ENCODE results near the gene ANKRD17.

- no peak for TF ChIP-seq POLR2A (IDR thresholded peaks at IDR 0.05; ENCODE audit: borderline replicate concordance, extremely low read depth, insufficient read depth, insufficient read length)
- no peak for TF ChIP-seq MAX (IDR thresholded peaks at IDR 0.05)
- no peak for TF ChIP-seq ELF1 (IDR thresholded peaks at IDR 0.05; ENCODE audit: borderline replicate concordance, low read depth)
- no peak for TF ChIP-seq CTCF (IDR thresholded peaks at IDR 0.05 in 2 of 3, conservative IDR thresholded peaks at IDR 0.05 in 1 of 3; ENCODE audit: borderline replicate concordance in 1 of 3, insufficient read depth in 1 of 3, low read depth in 2 of 3, low read length in 2 of 3)
- TF ChIP-seq EZH2phosphoT487 (IDR thresholded peaks at IDR 0.05; ENCODE audit: borderline replicate concordance), result no peak
- no peak for TF ChIP-seq CEBPB (IDR thresholded peaks at IDR 0.05; ENCODE audit: low read depth)
- TF ChIP-seq EZH2 (IDR thresholded peaks at IDR 0.05), result no peak
- no peak for TF ChIP-seq POLR2AphosphoS5 (IDR thresholded peaks at IDR 0.05; ENCODE audit: low read depth, low read length)
- no peak for TF ChIP-seq CBX3 (IDR thresholded peaks at IDR 0.05; ENCODE audit: low read depth)
- no peak for TF ChIP-seq JUND (IDR thresholded peaks at IDR 0.05)
- no peak for TF ChIP-seq SRF (IDR thresholded peaks at IDR 0.05; ENCODE audit: low read depth)
- TF ChIP-seq YY1 (IDR thresholded peaks at IDR 0.05; ENCODE audit: extremely low read depth, insufficient replicate concordance, low read depth, low read length), result no peak
These were observed 77.4 kb downstream of the ANKRD17 start for GRCh38 chr4:73181231-73181630.
